Activated T-helper 1 cell treated with Interleukin-2 at 50 U/mL for 16 hours (primary cell): ENCODE data around the gene IL17RE.

Experiments used
- DNase-seq: peaks from one replicate; pipeline ENCODE4 v3.0.0-alpha.2; 2020; ENCODE audit warnings: low read depth

The IL17RE gene

DNA sequence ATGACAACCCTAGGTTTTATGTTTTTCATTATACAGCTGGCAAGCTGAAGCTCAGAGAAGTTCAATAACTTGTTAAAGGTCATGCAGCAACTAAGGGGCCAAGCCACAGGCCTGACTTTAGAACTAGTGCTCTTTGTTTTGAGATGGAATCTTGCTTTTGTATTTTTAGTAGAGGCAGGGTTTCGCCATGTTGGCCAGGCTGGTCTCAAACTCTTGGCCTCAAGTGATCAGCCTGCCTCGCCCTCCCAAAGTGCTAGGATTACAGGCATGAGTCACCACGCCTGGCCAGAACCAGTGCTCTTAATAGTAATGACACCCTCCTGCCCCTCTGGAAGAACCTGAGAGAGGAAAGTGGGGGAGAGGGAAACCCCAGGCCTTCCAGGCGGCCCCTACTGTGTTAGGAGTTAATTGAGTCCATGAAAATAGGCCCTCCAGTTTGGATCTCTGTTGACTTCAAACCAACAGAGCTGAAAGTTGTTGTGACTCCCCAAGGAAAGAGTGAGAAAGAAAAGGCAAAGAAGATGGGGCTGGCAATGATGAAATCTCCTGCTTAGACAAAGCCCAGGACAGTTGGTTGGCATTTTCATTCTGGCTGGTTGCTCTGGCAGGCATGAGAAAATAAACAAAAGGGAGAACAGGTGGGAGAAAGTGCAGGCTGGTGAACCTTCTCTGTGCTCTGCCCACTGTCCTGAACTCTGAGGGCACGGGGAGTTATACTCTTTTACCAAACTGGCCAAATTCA is 53.1 kb downstream of the IL17RE start:
- no peak for DNase-seq

DNA sequence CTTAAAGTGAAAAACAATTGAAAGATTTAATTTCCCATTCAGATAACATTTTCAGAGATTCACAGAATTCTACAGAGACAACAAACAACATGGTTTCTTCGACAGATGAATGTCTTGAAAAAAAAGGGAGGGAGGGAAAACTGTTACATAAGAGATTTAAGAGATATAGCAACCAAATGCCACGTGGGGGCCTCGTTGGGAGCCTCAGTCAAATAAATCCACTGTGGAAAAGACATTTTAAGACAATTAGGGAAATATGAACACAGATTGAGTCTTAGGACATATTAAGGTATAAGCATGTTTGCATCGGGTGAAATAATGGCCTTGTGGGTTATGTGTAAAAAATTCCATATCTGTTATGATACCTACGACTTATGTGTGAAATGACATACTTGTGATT is 54.6 kb downstream of the IL17RE start:
- no peak for DNase-seq

DNA sequence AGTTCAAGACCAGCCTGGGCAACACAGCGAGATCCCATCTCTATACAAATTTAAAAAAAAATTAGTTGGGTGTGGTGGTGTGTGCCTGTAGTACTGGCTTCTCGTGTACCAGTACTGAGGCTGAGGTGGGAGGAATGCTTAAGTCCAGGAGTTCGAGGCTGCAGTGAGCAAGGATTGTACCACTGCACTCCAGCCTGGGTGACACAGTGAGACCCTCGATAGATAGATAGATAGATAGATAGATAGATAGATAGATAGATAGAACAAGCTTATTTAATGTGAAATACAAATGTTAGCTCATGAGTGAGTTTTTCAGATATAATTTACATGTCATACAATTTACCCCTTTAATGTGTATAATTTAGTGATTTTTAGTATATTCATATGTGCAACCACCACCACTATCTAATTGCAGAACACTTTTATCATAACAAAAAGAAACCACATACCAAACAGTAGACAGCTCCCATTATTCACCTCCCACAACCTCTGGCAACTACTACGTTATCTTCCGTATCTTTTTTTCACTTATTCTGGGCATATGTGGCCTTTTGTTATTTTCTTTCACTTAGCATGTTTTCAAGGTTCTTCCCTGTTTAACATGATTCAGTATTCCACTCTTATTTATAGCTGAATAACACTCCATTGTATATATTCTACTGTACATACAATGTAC is 62.7 kb downstream of the IL17RE start:
- no peak for DNase-seq
